GM13977 (cell line): ENCODE results near the gene MVB12A.

Experiments
- DNase-seq: peaks from one replicate; pipeline ENCODE4 v3.0.0; 2012; ENCODE audit warnings: low spot score
- in situ Hi-C: fragments of 300-500 bp; cut with MboI; formaldehyde crosslinking; loops from one replicate; pipeline ENCODE4 v1.12.0; 2022; ENCODE audit warnings: low sequenced_read_pairs, low pct_unique_long_range_greater_than_20kb, mixed read lengths, inconsistent platforms; ENCODE audit not compliant: unreplicated experiment
- TF ChIP-seq, protein P1 (sequence below): IDR thresholded peaks from 2 replicates; pipeline ENCODE4 v1.5.1; 2012; ENCODE audit warnings: mild to moderate bottlenecking, control low read depth; ENCODE audit not compliant: insufficient read depth; ENCODE audit errors: extremely low read depth, missing control alignments

MVB12A gene

DNA sequence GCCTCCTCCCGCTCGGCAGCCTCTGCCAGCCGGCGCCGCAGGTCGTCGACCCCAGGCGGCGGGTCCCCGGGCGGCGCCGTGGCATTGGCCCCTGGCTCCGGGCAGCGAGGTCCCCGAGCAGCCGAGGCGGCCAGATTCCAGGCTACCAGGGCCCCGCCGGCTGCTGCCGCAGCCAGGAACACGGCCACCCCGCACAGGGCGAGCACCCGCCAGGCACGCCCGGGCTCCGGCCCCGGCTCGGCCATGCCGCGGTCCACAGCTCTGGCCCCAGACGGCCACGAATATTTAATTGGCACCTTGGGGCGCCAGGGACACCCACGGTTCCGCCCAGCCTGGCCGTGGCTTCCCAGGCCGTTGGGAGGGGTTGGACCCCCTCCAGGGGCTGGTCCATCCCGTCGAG lies 25.9 kb upstream of the MVB12A start, which contains the start of gene CCDC194:
Gene CCDC194, minus strand, starts transcription at position 283 of the 400 bp plus-strand sequence. Its CDS starts 38 bp downstream, at position 245.
- in situ Hi-C loops = no loop called here
- no peak for DNase-seq
- TF ChIP-seq, protein P1, sequence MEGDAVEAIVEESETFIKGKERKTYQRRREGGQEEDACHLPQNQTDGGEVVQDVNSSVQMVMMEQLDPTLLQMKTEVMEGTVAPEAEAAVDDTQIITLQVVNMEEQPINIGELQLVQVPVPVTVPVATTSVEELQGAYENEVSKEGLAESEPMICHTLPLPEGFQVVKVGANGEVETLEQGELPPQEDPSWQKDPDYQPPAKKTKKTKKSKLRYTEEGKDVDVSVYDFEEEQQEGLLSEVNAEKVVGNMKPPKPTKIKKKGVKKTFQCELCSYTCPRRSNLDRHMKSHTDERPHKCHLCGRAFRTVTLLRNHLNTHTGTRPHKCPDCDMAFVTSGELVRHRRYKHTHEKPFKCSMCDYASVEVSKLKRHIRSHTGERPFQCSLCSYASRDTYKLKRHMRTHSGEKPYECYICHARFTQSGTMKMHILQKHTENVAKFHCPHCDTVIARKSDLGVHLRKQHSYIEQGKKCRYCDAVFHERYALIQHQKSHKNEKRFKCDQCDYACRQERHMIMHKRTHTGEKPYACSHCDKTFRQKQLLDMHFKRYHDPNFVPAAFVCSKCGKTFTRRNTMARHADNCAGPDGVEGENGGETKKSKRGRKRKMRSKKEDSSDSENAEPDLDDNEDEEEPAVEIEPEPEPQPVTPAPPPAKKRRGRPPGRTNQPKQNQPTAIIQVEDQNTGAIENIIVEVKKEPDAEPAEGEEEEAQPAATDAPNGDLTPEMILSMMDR = no peak

DNA sequence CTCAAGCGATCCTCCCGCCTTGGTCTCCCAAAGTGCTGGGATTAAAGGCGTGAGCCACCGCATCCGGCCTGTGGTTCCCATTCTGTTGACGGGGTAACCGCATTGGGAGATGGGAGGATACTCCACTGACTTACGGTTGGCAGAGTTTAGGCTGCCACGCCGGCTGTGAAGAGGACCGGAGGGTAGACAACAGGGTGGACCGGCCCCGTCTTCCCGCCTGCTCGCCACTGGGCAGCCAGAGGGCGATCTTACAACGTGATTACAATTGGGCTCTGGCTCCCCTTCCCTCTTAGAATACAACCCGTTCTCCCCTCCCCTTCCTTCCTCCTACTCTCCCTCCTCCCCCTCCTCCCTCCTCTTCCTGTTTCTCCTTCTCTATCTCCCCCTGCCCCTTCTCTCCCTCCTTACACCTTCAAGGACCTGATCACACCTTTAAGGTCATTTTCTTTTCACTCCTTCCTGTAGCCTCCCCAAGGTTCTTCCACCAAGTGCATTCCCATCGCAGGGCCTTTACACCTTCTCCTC lies 24.9 kb upstream of the MVB12A start:
- TF ChIP-seq, protein P1 = peak; percentile 82
- peak; percentile 81 for DNase-seq
- in situ Hi-C loops = no loop called here

DNA sequence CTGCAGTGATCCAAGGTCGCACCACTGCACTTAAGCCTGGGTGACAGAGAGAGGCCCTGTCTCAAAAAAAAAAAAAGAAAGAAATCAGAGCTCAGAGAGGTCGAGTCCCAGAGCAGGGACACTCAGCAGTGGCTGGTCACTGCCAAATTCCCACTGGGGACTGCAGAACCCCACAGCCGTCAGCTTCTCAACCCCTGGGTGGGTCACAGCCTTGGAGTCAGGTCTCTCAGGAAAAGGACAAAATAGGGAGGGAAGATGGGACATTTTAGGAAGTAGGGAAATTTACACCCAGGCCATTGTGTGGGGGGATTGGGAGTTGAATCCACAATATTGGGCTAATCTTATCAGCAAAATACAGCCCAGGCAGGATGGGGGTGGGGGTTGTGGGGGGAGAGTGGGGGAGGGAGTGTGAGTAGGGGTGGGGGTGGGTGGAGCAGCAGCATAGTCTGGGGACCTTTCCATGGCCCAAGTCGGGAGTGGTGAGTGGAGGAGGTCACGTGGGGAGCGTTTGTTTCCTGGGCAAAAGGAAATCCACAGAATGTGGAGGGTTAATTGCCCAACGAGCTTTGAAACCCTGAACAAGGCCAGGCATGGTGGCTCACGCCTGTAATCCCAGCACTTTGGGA lies 20.8 kb upstream of the MVB12A start:
- in situ Hi-C loops = no loop called here
- TF ChIP-seq, protein P1 = no peak
- DNase-seq = no peak

DNA sequence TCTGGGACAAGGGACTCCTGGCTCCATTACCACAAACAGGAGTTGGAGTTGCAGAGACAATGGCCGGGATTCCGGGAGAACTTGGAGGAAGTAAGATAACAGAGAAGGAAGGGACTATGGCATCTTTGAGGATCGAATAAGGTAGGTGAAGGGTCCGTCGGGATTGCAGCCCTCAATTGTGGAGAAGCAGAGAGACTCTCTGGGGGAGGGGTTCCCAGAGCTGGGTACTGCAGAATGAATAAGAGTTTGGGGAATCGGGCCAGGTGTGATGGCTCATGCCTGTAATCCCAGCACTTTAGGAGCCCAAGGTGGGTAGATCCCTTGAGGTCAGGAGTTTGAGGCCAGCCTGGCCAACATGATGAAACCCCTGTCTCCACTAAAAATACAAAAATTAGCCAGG lies 18.2 kb upstream of the MVB12A start:
- in situ Hi-C loops = no loop called here
- TF ChIP-seq, protein P1 = no peak
- DNase-seq = no peak

DNA sequence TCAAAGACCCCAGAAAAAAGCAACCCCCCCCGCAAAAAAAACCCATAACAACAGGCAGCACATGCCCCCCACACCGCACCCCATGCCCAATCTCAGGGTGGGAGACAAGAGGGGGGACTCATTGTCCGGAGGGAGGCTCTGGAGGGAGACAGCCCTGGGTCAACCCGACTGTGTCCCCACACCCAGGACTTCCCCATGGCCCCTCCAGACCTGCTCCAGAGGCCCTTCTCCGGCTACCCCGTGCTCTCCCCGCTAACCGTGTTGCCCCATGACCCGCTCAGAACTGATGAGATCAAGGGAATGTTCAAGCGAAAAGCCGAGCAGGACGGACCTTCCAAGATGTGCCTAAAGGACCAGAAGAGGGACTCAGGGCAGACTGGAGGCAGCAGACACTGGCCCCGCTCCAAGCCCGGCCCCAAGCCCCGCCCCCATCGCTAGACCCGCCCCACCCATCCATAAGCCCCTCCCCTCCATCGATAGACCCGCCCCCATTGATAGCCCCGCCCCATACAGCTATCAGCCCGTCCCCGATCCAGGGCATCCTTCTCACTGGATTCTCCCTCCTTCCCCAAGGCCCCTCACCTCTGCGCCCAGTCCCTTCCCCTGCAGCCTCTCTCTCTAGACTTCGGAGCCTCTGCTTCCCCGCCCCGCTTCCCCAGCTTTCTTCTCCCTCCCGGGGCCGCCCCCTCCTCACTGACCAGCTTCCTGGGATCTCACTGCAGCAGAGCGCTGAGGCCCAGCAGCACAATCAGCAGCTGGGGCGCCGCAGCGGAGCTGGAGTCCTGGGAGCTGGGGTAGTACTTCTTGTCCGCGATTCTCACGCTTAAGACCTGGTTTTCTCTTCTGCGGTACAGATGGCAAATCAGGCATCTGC lies 16.6 kb upstream of the MVB12A start:
- in situ Hi-C loops = no loop called here
- peak; percentile 84 for DNase-seq
- TF ChIP-seq, protein P1 = no peak

DNA sequence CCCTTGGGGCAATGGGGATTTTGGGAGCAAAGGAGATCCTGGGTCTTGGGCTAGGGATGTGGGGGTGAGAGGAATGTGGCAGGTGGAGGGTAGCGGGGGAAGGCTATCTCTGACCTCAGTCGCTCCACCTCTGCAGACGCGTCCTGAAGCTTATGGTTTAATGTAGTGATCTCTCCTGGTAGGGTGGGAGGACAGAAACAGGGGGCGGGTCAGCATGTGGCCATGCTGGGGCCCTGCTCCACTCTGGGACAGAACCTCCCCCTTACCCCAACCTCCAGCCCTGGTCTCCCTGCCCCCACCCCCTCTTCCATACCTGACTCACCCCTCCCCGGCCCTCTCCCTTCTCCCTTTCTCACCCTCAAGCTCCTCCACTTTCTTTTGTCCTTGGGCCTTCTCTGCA lies 15.8 kb upstream of the MVB12A start:
- in situ Hi-C loops = no loop called here
- TF ChIP-seq, protein P1 = no peak
- DNase-seq = no peak
